Liver (tissue), 3 donors: ENCODE data around the gene PET100.

Source experiments
- FOXA1 ChIP-seq: IDR thresholded peaks from 2 replicates; pipeline ENCODE4 v1.6.1; 2016; ENCODE audit warnings: antibody characterized with exemption
- MAX ChIP-seq: IDR thresholded peaks from 2 replicates; pipeline ENCODE4 v1.6.1; 2016; ENCODE audit warnings: antibody characterized with exemption
- SP1 ChIP-seq: IDR thresholded peaks from 2 replicates; pipeline ENCODE4 v1.6.1; 2018; ENCODE audit warnings: antibody characterized with exemption, mild to moderate bottlenecking
- TF ChIP-seq, protein P1 (sequence below): fragments of 150-350 bp; IDR thresholded peaks from 2 replicates; pipeline ENCODE4 v1.5.1; 2017; ENCODE audit warnings: improper control_type of control experiment, low read depth, low read length; ENCODE audit not compliant: missing input control
- TF ChIP-seq, protein P2 (sequence below): IDR thresholded peaks from 2 replicates; pipeline ENCODE4 v1.6.1; 2016; ENCODE audit warnings: antibody characterized with exemption, mild to moderate bottlenecking
- donor health status: healthy.
- donor health status: healthy.

DNA sequence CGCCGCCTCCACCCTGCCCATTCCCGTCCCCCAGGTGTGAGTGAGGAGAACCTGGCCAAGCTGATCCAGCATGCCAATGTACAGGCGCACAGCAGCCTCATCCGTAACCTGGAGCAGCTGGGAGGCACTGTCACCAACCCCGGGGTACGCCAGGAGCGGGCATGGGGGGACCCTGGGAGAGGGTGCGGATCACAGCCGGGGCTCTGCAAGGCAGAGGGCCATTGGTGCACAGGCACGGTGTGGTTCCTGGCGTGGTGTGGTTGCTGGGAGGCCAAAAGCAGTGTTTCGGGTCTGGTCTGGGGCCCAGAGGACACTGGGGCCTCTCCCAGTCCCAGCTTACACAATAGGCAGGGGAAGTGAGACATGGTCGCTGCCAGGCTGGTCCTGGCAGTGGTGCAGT lies 15.6 kb downstream of the PET100 start:
- TF ChIP-seq, protein P1, sequence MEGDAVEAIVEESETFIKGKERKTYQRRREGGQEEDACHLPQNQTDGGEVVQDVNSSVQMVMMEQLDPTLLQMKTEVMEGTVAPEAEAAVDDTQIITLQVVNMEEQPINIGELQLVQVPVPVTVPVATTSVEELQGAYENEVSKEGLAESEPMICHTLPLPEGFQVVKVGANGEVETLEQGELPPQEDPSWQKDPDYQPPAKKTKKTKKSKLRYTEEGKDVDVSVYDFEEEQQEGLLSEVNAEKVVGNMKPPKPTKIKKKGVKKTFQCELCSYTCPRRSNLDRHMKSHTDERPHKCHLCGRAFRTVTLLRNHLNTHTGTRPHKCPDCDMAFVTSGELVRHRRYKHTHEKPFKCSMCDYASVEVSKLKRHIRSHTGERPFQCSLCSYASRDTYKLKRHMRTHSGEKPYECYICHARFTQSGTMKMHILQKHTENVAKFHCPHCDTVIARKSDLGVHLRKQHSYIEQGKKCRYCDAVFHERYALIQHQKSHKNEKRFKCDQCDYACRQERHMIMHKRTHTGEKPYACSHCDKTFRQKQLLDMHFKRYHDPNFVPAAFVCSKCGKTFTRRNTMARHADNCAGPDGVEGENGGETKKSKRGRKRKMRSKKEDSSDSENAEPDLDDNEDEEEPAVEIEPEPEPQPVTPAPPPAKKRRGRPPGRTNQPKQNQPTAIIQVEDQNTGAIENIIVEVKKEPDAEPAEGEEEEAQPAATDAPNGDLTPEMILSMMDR: no peak
- TF ChIP-seq, protein P2, sequence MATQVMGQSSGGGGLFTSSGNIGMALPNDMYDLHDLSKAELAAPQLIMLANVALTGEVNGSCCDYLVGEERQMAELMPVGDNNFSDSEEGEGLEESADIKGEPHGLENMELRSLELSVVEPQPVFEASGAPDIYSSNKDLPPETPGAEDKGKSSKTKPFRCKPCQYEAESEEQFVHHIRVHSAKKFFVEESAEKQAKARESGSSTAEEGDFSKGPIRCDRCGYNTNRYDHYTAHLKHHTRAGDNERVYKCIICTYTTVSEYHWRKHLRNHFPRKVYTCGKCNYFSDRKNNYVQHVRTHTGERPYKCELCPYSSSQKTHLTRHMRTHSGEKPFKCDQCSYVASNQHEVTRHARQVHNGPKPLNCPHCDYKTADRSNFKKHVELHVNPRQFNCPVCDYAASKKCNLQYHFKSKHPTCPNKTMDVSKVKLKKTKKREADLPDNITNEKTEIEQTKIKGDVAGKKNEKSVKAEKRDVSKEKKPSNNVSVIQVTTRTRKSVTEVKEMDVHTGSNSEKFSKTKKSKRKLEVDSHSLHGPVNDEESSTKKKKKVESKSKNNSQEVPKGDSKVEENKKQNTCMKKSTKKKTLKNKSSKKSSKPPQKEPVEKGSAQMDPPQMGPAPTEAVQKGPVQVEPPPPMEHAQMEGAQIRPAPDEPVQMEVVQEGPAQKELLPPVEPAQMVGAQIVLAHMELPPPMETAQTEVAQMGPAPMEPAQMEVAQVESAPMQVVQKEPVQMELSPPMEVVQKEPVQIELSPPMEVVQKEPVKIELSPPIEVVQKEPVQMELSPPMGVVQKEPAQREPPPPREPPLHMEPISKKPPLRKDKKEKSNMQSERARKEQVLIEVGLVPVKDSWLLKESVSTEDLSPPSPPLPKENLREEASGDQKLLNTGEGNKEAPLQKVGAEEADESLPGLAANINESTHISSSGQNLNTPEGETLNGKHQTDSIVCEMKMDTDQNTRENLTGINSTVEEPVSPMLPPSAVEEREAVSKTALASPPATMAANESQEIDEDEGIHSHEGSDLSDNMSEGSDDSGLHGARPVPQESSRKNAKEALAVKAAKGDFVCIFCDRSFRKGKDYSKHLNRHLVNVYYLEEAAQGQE: no peak
- TF ChIP-seq FOXA1 (no peak), SP1 (no peak), MAX (no peak)
